ENCODE data around the gene SCN1B. TPM values are rescaled to one million over a fixed set of nuclear protein-coding genes. Genes with fewer than 3 reads are reported as not detected.
"Not testable (repeated sequence)": the region's sequence is repeated elsewhere in the genome, so short reads cannot be mapped to it uniquely, and the experiment has no call there.

The SCN1B gene
- total RNA-seq, 1 experiment from 2014 or later: 8.0 TPM

- CTCF ChIA-PET; H3K9me3 Mint-ChIP-seq; H3K27me3 Mint-ChIP-seq (ENCODE audit: low read depth); POLR2A ChIA-PET; H3K4me3 Mint-ChIP-seq; H3K27ac Mint-ChIP-seq; DNase-seq (ENCODE audit: low spot score); ATAC-seq: not testable (repeated sequence)
- peaks cover 11% of the 10 kb centered on the region; the same call in 1 of the 2 replicates for H3K4me1 Mint-ChIP-seq
- peak; percentile 19; the same call in 1 of the 2 replicates for TF ChIP-seq ZNF121 (CRISPR knock-in tag; IDR thresholded peaks at IDR 0.05)
- peaks cover 81% of the 10 kb centered on the region for H3K36me3 Mint-ChIP-seq
Measured at GRCh38 chr19:35014774-35015173, 15.5 kb upstream of the SCN1B start.

- ChIA-PET POLR2A (no interaction called here), CTCF (no interaction called here)
- Mint-ChIP-seq H3K36me3 (peaks cover 84% of the 10 kb centered on the region), H3K27ac (no peak overlapping the region), H3K9me3 (no peaks in the 10 kb centered on the region), H3K27me3 (ENCODE audit: low read depth) (no peaks in the 10 kb centered on the region), H3K4me1 (peaks cover 11% of the 10 kb centered on the region; the same call in 1 of the 2 replicates), H3K4me3 (no peak overlapping the region)
- ATAC-seq: peak; percentile 21; the same call in 1 of the 2 replicates
- TF ChIP-seq TCF7 (CRISPR knock-in tag; IDR thresholded peaks at IDR 0.05; ENCODE audit: low read depth): no peak
- no peak for TF ChIP-seq FOXJ3 (CRISPR knock-in tag; IDR thresholded peaks at IDR 0.05; ENCODE audit: borderline replicate concordance)
- TF ChIP-seq HMGA2 (CRISPR knock-in tag; IDR thresholded peaks at IDR 0.05): no peak
- no peak for TF ChIP-seq ELF4 (CRISPR knock-in tag; IDR thresholded peaks at IDR 0.05; ENCODE audit: low read depth)
- no peak for TF ChIP-seq ZBTB43 (CRISPR knock-in tag; IDR thresholded peaks at IDR 0.05)
- TF ChIP-seq SP1 (CRISPR knock-in tag; conservative IDR thresholded peaks at IDR 0.05): no peak
- no peak for DNase-seq (ENCODE audit: low spot score)
Measured at GRCh38 chr19:35015270-35015953, 14.9 kb upstream of the SCN1B start.

- ChIA-PET CTCF (interaction anchor here (0.5 kb wide), 1 partner anchor 126 kb away, joined by 4 read pairs; no protein-coding TSS in a partner anchor), POLR2A (no interaction called here)
- Mint-ChIP-seq H3K27me3 (ENCODE audit: low read depth) (no peaks in the 10 kb centered on the region), H3K4me3 (no peak overlapping the region), H3K9me3 (no peaks in the 10 kb centered on the region), H3K27ac (no peak overlapping the region), H3K36me3 (peaks cover 84% of the 10 kb centered on the region), H3K4me1 (peaks cover 11% of the 10 kb centered on the region; the same call in 1 of the 2 replicates)
- ATAC-seq (no peak), DNase-seq (ENCODE audit: low spot score) (no peak)
- no peak for TF ChIP-seq ARID4B (CRISPR knock-in tag; IDR thresholded peaks at IDR 0.05; ENCODE audit: borderline replicate concordance)
- TF ChIP-seq TCF7 (CRISPR knock-in tag; IDR thresholded peaks at IDR 0.05; ENCODE audit: low read depth): no peak
- TF ChIP-seq TP53 (CRISPR knock-in tag; IDR thresholded peaks at IDR 0.05): no peak
- no peak for TF ChIP-seq PRDM15 (CRISPR knock-in tag; IDR thresholded peaks at IDR 0.05)
- TF ChIP-seq ZBTB21 (CRISPR knock-in tag; IDR thresholded peaks at IDR 0.05; ENCODE audit: borderline replicate concordance): no peak
- TF ChIP-seq ZNF138 (CRISPR knock-in tag; conservative IDR thresholded peaks at IDR 0.05): no peak
- no peak for TF ChIP-seq ZNF532 (CRISPR knock-in tag; IDR thresholded peaks at IDR 0.05; ENCODE audit: borderline replicate concordance)
- TF ChIP-seq OVOL2 (CRISPR knock-in tag; IDR thresholded peaks at IDR 0.05; ENCODE audit: borderline replicate concordance): no peak
- TF ChIP-seq ZNF219 (CRISPR knock-in tag; IDR thresholded peaks at IDR 0.05; ENCODE audit: borderline replicate concordance): no peak
- TF ChIP-seq FOXK1 (CRISPR knock-in tag; IDR thresholded peaks at IDR 0.05): no peak
- TF ChIP-seq CREM (CRISPR knock-in tag; IDR thresholded peaks at IDR 0.05): no peak
- TF ChIP-seq ATF1 (CRISPR knock-in tag; IDR thresholded peaks at IDR 0.05): no peak
- TF ChIP-seq PRRX2 (CRISPR knock-in tag; IDR thresholded peaks at IDR 0.05): no peak
Measured at GRCh38 chr19:35015954-35016351, 14.3 kb upstream of the SCN1B start.
